ENCODE results near the gene OGFOD1.

OGFOD1 gene

GRCh38 chr16:56420613-56421012, 30.7 kb upstream of the OGFOD1 start:
- H4K91ac ChIP-seq (ENCODE audit: low read length): no peak overlapping the region
- no peak overlapping the region for H2BK15ac ChIP-seq (ENCODE audit: low read depth, poor library complexity, severe bottlenecking)
- no peak overlapping the region for H3K4me3 ChIP-seq (ENCODE audit: insufficient read depth in 1 of 2, low read depth in 1 of 2, low read length in 2 of 2)

GRCh38 chr16:56421313-56421712, 30.0 kb upstream of the OGFOD1 start:
- H2AK5ac ChIP-seq (ENCODE audit: low read length, severe bottlenecking): no peak overlapping the region
- DNase-seq: no peak
- H3K4me3 ChIP-seq (ENCODE audit: insufficient read depth in 1 of 2, low read depth in 1 of 2, low read length in 2 of 2): no peak overlapping the region
- peaks cover 8% of the 10 kb centered on the region for H3K4me1 ChIP-seq (ENCODE audit: control insufficient read depth, insufficient read depth, low read depth, low read length)
- H4K91ac ChIP-seq (ENCODE audit: low read length): no peak overlapping the region
- H3K27me3 ChIP-seq (ENCODE audit: control insufficient read depth in 1 of 2, insufficient read depth in 1 of 2, low read length in 2 of 2): no peaks in the 10 kb centered on the region
- no peak overlapping the region for H3K18ac ChIP-seq (ENCODE audit: low read depth in 1 of 2, low read length in 2 of 2)
- WGBS: 92% methylated on average over 1 of the region's 2 CpGs
- H3K9me3 ChIP-seq (ENCODE audit: control insufficient read depth, low read length): no peaks in the 10 kb centered on the region
- H2BK12ac ChIP-seq (ENCODE audit: low read length in 2 of 2): no peak overlapping the region
- H3K4ac ChIP-seq (ENCODE audit: low read depth in 1 of 2, low read length in 2 of 2): no peak overlapping the region
- no peak overlapping the region for H2BK15ac ChIP-seq (ENCODE audit: low read depth, poor library complexity, severe bottlenecking)
- H3K27ac ChIP-seq (ENCODE audit: low read length, poor library complexity, severe bottlenecking): no peak overlapping the region
- peaks cover 8% of the 10 kb centered on the region for H3K79me1 ChIP-seq (replicated peaks; ENCODE audit: low read length, poor library complexity, severe bottlenecking)
- H2BK5ac ChIP-seq (ENCODE audit: low read depth, low read length, poor library complexity, severe bottlenecking): no peak overlapping the region
- H4K8ac ChIP-seq (ENCODE audit: low read length): no peak overlapping the region
- H3K4me2 ChIP-seq (ENCODE audit: low read length, poor library complexity, severe bottlenecking): no peak overlapping the region
- no peak overlapping the region for H3K23ac ChIP-seq (ENCODE audit: low read length in 2 of 2)
- no peak overlapping the region for H3K9ac ChIP-seq (ENCODE audit: low read length)
- H3K36me3 ChIP-seq (ENCODE audit: control insufficient read depth in 1 of 2, insufficient read depth in 2 of 2, low read depth in 1 of 2, low read length in 2 of 2): no peaks in the 10 kb centered on the region
- no peak overlapping the region for H2AFZ ChIP-seq (ENCODE audit: low read depth, low read length)
- H3K14ac ChIP-seq (ENCODE audit: low read length in 2 of 2): no peak overlapping the region
- no peak overlapping the region for H2BK120ac ChIP-seq (ENCODE audit: low read depth, low read length)

More at GRCh38 chr16:56420613-56421012, 30.7 kb upstream of the OGFOD1 start:
- Histone ChIP-seq H3K9me3 (ENCODE audit: control insufficient read depth, low read length) (no peaks in the 10 kb centered on the region), H3K27ac (ENCODE audit: low read length, poor library complexity, severe bottlenecking) (no peak overlapping the region), H4K8ac (ENCODE audit: low read length) (no peak overlapping the region), H3K23ac (ENCODE audit: low read length in 2 of 2) (no peak overlapping the region), H2AFZ (ENCODE audit: low read depth, low read length) (no peak overlapping the region), H2BK120ac (ENCODE audit: low read depth, low read length) (no peak overlapping the region), H2BK5ac (ENCODE audit: low read depth, low read length, poor library complexity, severe bottlenecking) (no peak overlapping the region), H2AK5ac (ENCODE audit: low read length, severe bottlenecking) (no peak overlapping the region), H3K79me1 (replicated peaks; ENCODE audit: low read length, poor library complexity, severe bottlenecking) (peaks cover 9% of the 10 kb centered on the region), H2BK12ac (ENCODE audit: low read length in 2 of 2) (no peak overlapping the region), H3K18ac (ENCODE audit: low read depth in 1 of 2, low read length in 2 of 2) (no peak overlapping the region), H3K4me1 (ENCODE audit: control insufficient read depth, insufficient read depth, low read depth, low read length) (peaks cover 7% of the 10 kb centered on the region), H3K27me3 (ENCODE audit: control insufficient read depth in 1 of 2, insufficient read depth in 1 of 2, low read length in 2 of 2) (no peaks in the 10 kb centered on the region), H3K4ac (ENCODE audit: low read depth in 1 of 2, low read length in 2 of 2) (no peak overlapping the region), H3K9ac (ENCODE audit: low read length) (no peak overlapping the region), H3K36me3 (ENCODE audit: control insufficient read depth in 1 of 2, insufficient read depth in 2 of 2, low read depth in 1 of 2, low read length in 2 of 2) (no peaks in the 10 kb centered on the region), H3K4me2 (ENCODE audit: low read length, poor library complexity, severe bottlenecking) (no peak overlapping the region), H3K14ac (ENCODE audit: low read length in 2 of 2) (no peak overlapping the region)
- no peak for DNase-seq

GRCh38 chr16:56421976-56422669, 29.2 kb upstream of the OGFOD1 start:
- no peak overlapping the region for H4K8ac ChIP-seq (ENCODE audit: low read length)
- H4K91ac ChIP-seq (ENCODE audit: low read length): no peak overlapping the region
- H3K4me3 ChIP-seq (ENCODE audit: insufficient read depth in 1 of 2, low read depth in 1 of 2, low read length in 2 of 2): no peak overlapping the region
- H3K18ac ChIP-seq (ENCODE audit: low read depth in 1 of 2, low read length in 2 of 2): no peak overlapping the region
- no peak overlapping the region for H2AK5ac ChIP-seq (ENCODE audit: low read length, severe bottlenecking)
- H3K36me3 ChIP-seq (ENCODE audit: control insufficient read depth in 1 of 2, insufficient read depth in 2 of 2, low read depth in 1 of 2, low read length in 2 of 2): no peaks in the 10 kb centered on the region
- peaks cover 6% of the 10 kb centered on the region for H3K79me1 ChIP-seq (replicated peaks; ENCODE audit: low read length, poor library complexity, severe bottlenecking)
- H3K27me3 ChIP-seq (ENCODE audit: control insufficient read depth in 1 of 2, insufficient read depth in 1 of 2, low read length in 2 of 2): no peaks in the 10 kb centered on the region
- H2BK120ac ChIP-seq (ENCODE audit: low read depth, low read length): no peak overlapping the region
- H3K14ac ChIP-seq (ENCODE audit: low read length in 2 of 2): no peak overlapping the region
- no peak overlapping the region for H2BK12ac ChIP-seq (ENCODE audit: low read length in 2 of 2)
- H3K4ac ChIP-seq (ENCODE audit: low read depth in 1 of 2, low read length in 2 of 2): no peak overlapping the region
- no peak overlapping the region for H3K4me2 ChIP-seq (ENCODE audit: low read length, poor library complexity, severe bottlenecking)
- H2BK5ac ChIP-seq (ENCODE audit: low read depth, low read length, poor library complexity, severe bottlenecking): no peak overlapping the region
- H3K23ac ChIP-seq (ENCODE audit: low read length in 2 of 2): no peak overlapping the region
- H2BK15ac ChIP-seq (ENCODE audit: low read depth, poor library complexity, severe bottlenecking): no peak overlapping the region
- 86% methylated on average over 5 of the region's 5 CpGs for WGBS
- peaks cover 8% of the 10 kb centered on the region for H3K4me1 ChIP-seq (ENCODE audit: control insufficient read depth, insufficient read depth, low read depth, low read length)
- H3K9me3 ChIP-seq (ENCODE audit: control insufficient read depth, low read length): no peaks in the 10 kb centered on the region
- DNase-seq: no peak
- no peak overlapping the region for H2AFZ ChIP-seq (ENCODE audit: low read depth, low read length)
- no peak overlapping the region for H3K27ac ChIP-seq (ENCODE audit: low read length, poor library complexity, severe bottlenecking)
- no peak overlapping the region for H3K9ac ChIP-seq (ENCODE audit: low read length)

- WGBS: 74% methylated on average over 3 of the region's 4 CpGs
- H3K4me3 ChIP-seq (ENCODE audit: insufficient read depth in 1 of 2, low read depth in 1 of 2, low read length in 2 of 2): peak overlapping the region in 1 of 2 experiments; percentile 84
- H3K4me1 ChIP-seq (ENCODE audit: control insufficient read depth, insufficient read depth, low read depth, low read length): peaks cover 8% of the 10 kb centered on the region
- no peak overlapping the region for H2AFZ ChIP-seq (ENCODE audit: low read depth, low read length)
- H3K4me2 ChIP-seq (ENCODE audit: low read length, poor library complexity, severe bottlenecking): no peak overlapping the region
- H2AK5ac ChIP-seq (ENCODE audit: low read length, severe bottlenecking): peak overlapping the region; percentile 41
- no peak overlapping the region for H4K91ac ChIP-seq (ENCODE audit: low read length)
- no peak overlapping the region for H2BK120ac ChIP-seq (ENCODE audit: low read depth, low read length)
- H3K18ac ChIP-seq (ENCODE audit: low read depth in 1 of 2, low read length in 2 of 2): no peak overlapping the region
- peaks cover 6% of the 10 kb centered on the region for H3K79me1 ChIP-seq (replicated peaks; ENCODE audit: low read length, poor library complexity, severe bottlenecking)
- no peak overlapping the region for H3K4ac ChIP-seq (ENCODE audit: low read depth in 1 of 2, low read length in 2 of 2)
- H2BK12ac ChIP-seq (ENCODE audit: low read length in 2 of 2): no peak overlapping the region
- H3K9me3 ChIP-seq (ENCODE audit: control insufficient read depth, low read length): no peaks in the 10 kb centered on the region
- H4K8ac ChIP-seq (ENCODE audit: low read length): no peak overlapping the region
- no peak overlapping the region for H3K23ac ChIP-seq (ENCODE audit: low read length in 2 of 2)
- H3K27me3 ChIP-seq (ENCODE audit: control insufficient read depth in 1 of 2, insufficient read depth in 1 of 2, low read length in 2 of 2): no peaks in the 10 kb centered on the region
- H2BK5ac ChIP-seq (ENCODE audit: low read depth, low read length, poor library complexity, severe bottlenecking): no peak overlapping the region
- DNase-seq: no peak
- no peak overlapping the region for H3K27ac ChIP-seq (ENCODE audit: low read length, poor library complexity, severe bottlenecking)
- H3K14ac ChIP-seq (ENCODE audit: low read length in 2 of 2): no peak overlapping the region
- no peak overlapping the region for H2BK15ac ChIP-seq (ENCODE audit: low read depth, poor library complexity, severe bottlenecking)
- H3K36me3 ChIP-seq (ENCODE audit: control insufficient read depth in 1 of 2, insufficient read depth in 2 of 2, low read depth in 1 of 2, low read length in 2 of 2): no peaks in the 10 kb centered on the region
- H3K9ac ChIP-seq (ENCODE audit: low read length): peak overlapping the region; percentile 91
These were observed 28.4 kb upstream of the OGFOD1 start for GRCh38 chr16:56422896-56423441.

All from mesenchymal stem cell (in vitro differentiated cells and primary cell).